Measurements from ENCODE around the gene DRICH1.

GRCh38 chr22:23576681-23577080 is 55.4 kb downstream of the DRICH1 start:
- TF ChIP-seq CTCF (IDR thresholded peaks at IDR 0.05) (no peak), POLR2A (IDR thresholded peaks at IDR 0.05; ENCODE audit: low read depth) (no peak), POLR2AphosphoS5 (IDR thresholded peaks at IDR 0.05) (no peak), EP300 (IDR thresholded peaks at IDR 0.05) (no peak)
